Measurements from ENCODE around the gene C1QTNF4.
A peak's percentile ranks its signal among the peaks of the same experiment; 100 is the strongest.

The C1QTNF4 gene

GRCh38 chr11:47620836-47621378 lies 26.7 kb upstream of the C1QTNF4 start:
- no peak overlapping the region for H3K27ac ChIP-seq
- TF ChIP-seq Cebpa-rat (IDR thresholded peaks at IDR 0.05) = no peak
- H4K20me1 ChIP-seq = peaks cover 0 to 10% (median 0%) of the 10 kb centered on the region in 11 experiments; a peak in 2 of 22 replicates
- peaks cover 0 to 14% (median 8%) of the 10 kb centered on the region in 10 experiments; a peak in 8 of 20 replicates for H3K4me1 ChIP-seq
- no peak overlapping the region for H3K9ac ChIP-seq
- H3K4me2 ChIP-seq = no peak overlapping the region
- no peaks in the 10 kb centered on the region for H3K9me3 ChIP-seq (replicated peaks in 1 of 11)
- no peak overlapping the region for H3K4me3 ChIP-seq
- H3K36me3 ChIP-seq = peaks cover 98 to 100% (median 100%) of the 10 kb centered on the region in 11 experiments
- H3K27me3 ChIP-seq = no peaks in the 10 kb centered on the region

- Histone ChIP-seq H3K27me3 (no peaks in the 10 kb centered on the region), H3K9me3 (replicated peaks in 1 of 11) (no peaks in the 10 kb centered on the region), H3K4me2 (peak overlapping the region in 2 of 11 experiments; percentile 2 to 21; a peak in 2 of 22 replicates), H3K4me1 (peaks cover 7 to 29% (median 12%) of the 10 kb centered on the region in 10 experiments; a peak in 18 of 20 replicates), H3K9ac (peak overlapping the region in 2 of 11 experiments; percentile 14 to 52; a peak in 1 of 22 replicates), H3K27ac (no peak overlapping the region), H4K20me1 (peaks cover 0 to 4% (median 0%) of the 10 kb centered on the region in 11 experiments; a peak in 1 of 22 replicates), H3K36me3 (peaks cover 63 to 74% (median 66%) of the 10 kb centered on the region in 11 experiments), H3K4me3 (no peak overlapping the region)
- TF ChIP-seq Cebpa-rat (IDR thresholded peaks at IDR 0.05) = no peak
These were observed 23.2 kb upstream of the C1QTNF4 start for GRCh38 chr11:47617417-47617809.

GRCh38 chr11:47616726-47617416 lies 22.7 kb upstream of the C1QTNF4 start:
- H3K36me3 ChIP-seq = peaks cover 58 to 69% (median 61%) of the 10 kb centered on the region in 11 experiments
- H3K4me3 ChIP-seq = no peak overlapping the region
- 0 out of 22 replicates have a peak overlapping the region, but pooled peaks of 1 of the 11 experiments have one; percentile 21 for H3K4me2 ChIP-seq
- H3K9me3 ChIP-seq (replicated peaks in 1 of 11) = no peaks in the 10 kb centered on the region
- H4K20me1 ChIP-seq = peaks cover 0 to 3% (median 0%) of the 10 kb centered on the region in 11 experiments; a peak in 2 of 22 replicates
- H3K27ac ChIP-seq = no peak overlapping the region
- TF ChIP-seq Cebpa-rat (IDR thresholded peaks at IDR 0.05) = no peak
- H3K9ac ChIP-seq = peak overlapping the region in 1 of 11 experiments; percentile 52; a peak in 1 of 22 replicates
- H3K4me1 ChIP-seq = peaks cover 12 to 34% (median 17%) of the 10 kb centered on the region in 10 experiments
- H3K27me3 ChIP-seq = no peaks in the 10 kb centered on the region

- Histone ChIP-seq H3K27me3 (no peaks in the 10 kb centered on the region), H3K4me3 (no peak overlapping the region), H3K9ac (no peak overlapping the region), H3K9me3 (replicated peaks in 1 of 11) (no peaks in the 10 kb centered on the region), H3K4me1 (peaks cover 27 to 51% (median 32%) of the 10 kb centered on the region in 10 experiments), H3K4me2 (no peak overlapping the region), H4K20me1 (no peaks in the 10 kb centered on the region; a peak in 2 of 22 replicates), H3K27ac (no peak overlapping the region), H3K36me3 (peaks cover 44 to 62% (median 50%) of the 10 kb centered on the region in 11 experiments)
- TF ChIP-seq Cebpa-rat (IDR thresholded peaks at IDR 0.05) = no peak
These were observed 21.0 kb upstream of the C1QTNF4 start for GRCh38 chr11:47615249-47615648.

GRCh38 chr11:47611348-47611794 lies 17.2 kb upstream of the C1QTNF4 start:
- Histone ChIP-seq H3K27me3 (no peaks in the 10 kb centered on the region), H3K36me3 (peaks cover 6 to 32% (median 17%) of the 10 kb centered on the region in 11 experiments; a peak in 19 of 22 replicates), H3K9me3 (replicated peaks in 1 of 11) (no peaks in the 10 kb centered on the region), H3K27ac (peak overlapping the region; percentile 11 to 73 (median 63); a peak in 18 of 22 replicates), H3K4me1 (peaks cover 35 to 51% (median 41%) of the 10 kb centered on the region in 10 experiments), H3K9ac (peak overlapping the region in 7 of 11 experiments; percentile 8 to 50 (median 28); a peak in 10 of 22 replicates), H4K20me1 (no peaks in the 10 kb centered on the region; a peak in 1 of 22 replicates), H3K4me2 (peak overlapping the region; percentile 64 to 95 (median 76)), H3K4me3 (0 out of 20 replicates have a peak overlapping the region, but pooled peaks of 1 of the 10 experiments have one; percentile 20)
- no peak for TF ChIP-seq Cebpa-rat (IDR thresholded peaks at IDR 0.05)

GRCh38 chr11:47609675-47610074 lies 15.5 kb upstream of the C1QTNF4 start:
- H3K27ac ChIP-seq = no peak overlapping the region
- no peaks in the 10 kb centered on the region for H3K9me3 ChIP-seq (replicated peaks in 1 of 11)
- no peak for TF ChIP-seq Cebpa-rat (IDR thresholded peaks at IDR 0.05)
- H3K4me3 ChIP-seq = no peak overlapping the region
- H3K27me3 ChIP-seq = no peaks in the 10 kb centered on the region
- H4K20me1 ChIP-seq = no peaks in the 10 kb centered on the region; a peak in 1 of 22 replicates
- peaks cover 0 to 16% (median 7%) of the 10 kb centered on the region in 11 experiments; a peak in 5 of 22 replicates for H3K36me3 ChIP-seq
- no peak overlapping the region for H3K4me2 ChIP-seq
- H3K4me1 ChIP-seq = peaks cover 37 to 51% (median 43%) of the 10 kb centered on the region in 10 experiments
- no peak overlapping the region for H3K9ac ChIP-seq

- no peak for TF ChIP-seq Cebpa-rat (IDR thresholded peaks at IDR 0.05)
- Histone ChIP-seq H3K9me3 (replicated peaks in 1 of 11) (no peaks in the 10 kb centered on the region), H3K4me1 (peaks cover 29 to 38% (median 36%) of the 10 kb centered on the region in 10 experiments), H3K4me2 (peak overlapping the region; percentile 29 to 63 (median 41); a peak in 21 of 22 replicates), H3K27me3 (no peaks in the 10 kb centered on the region), H3K27ac (no peak overlapping the region), H3K9ac (0 out of 22 replicates have a peak overlapping the region, but pooled peaks of 2 of the 11 experiments have one; percentile 7 to 9), H3K36me3 (peaks cover 0 to 16% (median 7%) of the 10 kb centered on the region in 11 experiments; a peak in 5 of 22 replicates), H4K20me1 (no peaks in the 10 kb centered on the region; a peak in 1 of 22 replicates), H3K4me3 (no peak overlapping the region)
These were observed 13.2 kb upstream of the C1QTNF4 start for GRCh38 chr11:47607380-47607779.

GRCh38 chr11:47606731-47607130 lies 12.5 kb upstream of the C1QTNF4 start:
- Histone ChIP-seq H3K27me3 (no peaks in the 10 kb centered on the region), H3K9me3 (replicated peaks in 1 of 11) (no peaks in the 10 kb centered on the region), H3K27ac (no peak overlapping the region), H3K4me3 (no peak overlapping the region), H3K4me1 (peaks cover 22 to 32% (median 29%) of the 10 kb centered on the region in 10 experiments), H4K20me1 (no peaks in the 10 kb centered on the region; a peak in 1 of 22 replicates), H3K36me3 (peaks cover 0 to 16% (median 7%) of the 10 kb centered on the region in 11 experiments; a peak in 5 of 22 replicates), H3K4me2 (peak overlapping the region in 8 of 11 experiments; percentile 29 to 63 (median 41); a peak in 16 of 22 replicates), H3K9ac (0 out of 22 replicates have a peak overlapping the region, but pooled peaks of 3 of the 11 experiments have one; percentile 5 to 9 (median 7))
- no peak for TF ChIP-seq Cebpa-rat (IDR thresholded peaks at IDR 0.05)
